Activated T-helper 17 cell treated with anti-CD3 and anti-CD28 coated beads, Interleukin-2, amount 50 U/mL, for 72 hours (primary cell): ENCODE measurements around the gene AS3MT. TPM values are rescaled to one million over a fixed set of nuclear protein-coding genes. Genes with fewer than 3 reads are reported as not detected.
"Not testable (repeated sequence)": the region's sequence is repeated elsewhere in the genome, so short reads cannot be mapped to it uniquely, and the experiment has no call there.

Source experiments
- ATAC-seq: fragments of 150-1000 bp; cut with Tn5 transposase; replicated peaks from 2 replicates; pipeline ENCODE4 v1.10.0; 2021; ENCODE audit warnings: mild to moderate bottlenecking, moderate library complexity
- H3K27ac Mint-ChIP-seq: one replicate; pipeline ENCODE4 v1.8.0; 2022; ENCODE audit warnings: mixed read lengths
- H3K27me3 Mint-ChIP-seq: one replicate; pipeline ENCODE4 v1.8.0; 2022; ENCODE audit warnings: mixed read lengths
- H3K36me3 Mint-ChIP-seq: one replicate; pipeline ENCODE4 v1.8.0; 2022; ENCODE audit warnings: low read depth, mild to moderate bottlenecking, mixed read lengths
- H3K4me1 Mint-ChIP-seq: one replicate; pipeline ENCODE4 v1.8.0; 2022; ENCODE audit warnings: mixed read lengths
- H3K4me3 Mint-ChIP-seq: one replicate; pipeline ENCODE4 v1.8.0; 2022; ENCODE audit warnings: mild to moderate bottlenecking, mixed read lengths
- H3K9me3 Mint-ChIP-seq: one replicate; pipeline ENCODE4 v1.8.0; 2022; ENCODE audit warnings: mixed read lengths
- total RNA-seq, 2 donors: library from RNA; stranded (reverse); gene quantifications; one replicate each; pipeline ENCODE4 v1.2.3, GENCODE V29; 2022

The AS3MT gene, protein sequence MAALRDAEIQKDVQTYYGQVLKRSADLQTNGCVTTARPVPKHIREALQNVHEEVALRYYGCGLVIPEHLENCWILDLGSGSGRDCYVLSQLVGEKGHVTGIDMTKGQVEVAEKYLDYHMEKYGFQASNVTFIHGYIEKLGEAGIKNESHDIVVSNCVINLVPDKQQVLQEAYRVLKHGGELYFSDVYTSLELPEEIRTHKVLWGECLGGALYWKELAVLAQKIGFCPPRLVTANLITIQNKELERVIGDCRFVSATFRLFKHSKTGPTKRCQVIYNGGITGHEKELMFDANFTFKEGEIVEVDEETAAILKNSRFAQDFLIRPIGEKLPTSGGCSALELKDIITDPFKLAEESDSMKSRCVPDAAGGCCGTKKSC
- total RNA-seq = 1 to 10 TPM in 1 of 2 donors, not detected in 1; 1.6 TPM

DNA sequence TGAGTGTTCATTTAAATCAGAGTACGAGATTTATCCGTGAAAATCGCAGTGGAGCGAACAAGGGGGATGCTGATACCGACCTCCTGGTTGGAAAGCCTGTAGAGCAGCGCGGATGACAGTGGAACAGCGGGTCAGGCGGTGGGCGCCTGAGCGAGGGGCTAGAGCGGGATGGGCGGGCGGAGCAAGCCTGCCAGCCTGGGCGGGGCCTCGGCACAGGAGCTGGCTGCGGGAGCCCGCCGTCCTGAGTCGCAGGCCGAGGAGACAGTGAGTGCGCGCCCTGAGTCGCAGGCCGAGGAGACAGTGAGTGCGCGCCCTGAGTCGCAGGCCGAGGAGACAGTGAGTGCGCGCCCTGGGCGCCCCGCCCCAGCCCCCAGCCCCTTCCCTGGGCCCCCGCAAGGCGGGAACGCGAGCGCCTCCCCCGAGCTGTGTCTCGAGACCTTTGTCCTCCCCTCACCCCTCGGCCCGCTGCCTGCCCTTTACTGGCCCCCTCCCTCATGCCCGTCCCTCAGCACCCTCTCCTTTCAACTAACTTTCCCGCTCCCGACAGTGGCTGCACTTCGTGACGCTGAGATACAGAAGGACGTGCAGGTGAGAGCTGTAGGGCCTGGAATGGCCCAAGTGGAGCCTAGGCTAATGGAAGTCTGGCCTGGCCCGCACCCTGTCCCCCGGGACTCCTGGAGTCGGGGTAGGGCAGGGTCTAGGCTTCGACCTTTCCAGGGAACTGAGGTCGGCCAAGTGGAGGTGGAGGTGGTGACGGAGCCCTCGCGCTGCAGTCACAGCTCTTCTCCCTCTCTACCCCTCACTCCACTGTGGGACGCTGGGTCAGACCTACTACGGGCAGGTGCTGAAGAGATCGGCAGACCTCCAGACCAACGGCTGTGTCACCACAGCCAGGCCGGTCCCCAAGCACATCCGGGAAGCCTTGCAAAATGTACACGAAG lies at the start of gene AS3MT:
Gene AS3MT, plus strand, starts transcription at position 213 of the 941 bp plus-strand sequence. Its CDS starts 123 bp downstream, at position 336.
- ATAC-seq = peak; percentile 64
- H3K27ac Mint-ChIP-seq = no peak within 1 kb of the TSS
- peaks cover 17% of the 10 kb centered on the region for H3K36me3 Mint-ChIP-seq
- H3K9me3 Mint-ChIP-seq = no peaks in the 10 kb centered on the region
- peak within 1 kb of the TSS; percentile 55 for H3K4me3 Mint-ChIP-seq
- peaks cover 10% of the 10 kb centered on the region for H3K27me3 Mint-ChIP-seq
- peaks cover 6% of the 10 kb centered on the region for H3K4me1 Mint-ChIP-seq

DNA sequence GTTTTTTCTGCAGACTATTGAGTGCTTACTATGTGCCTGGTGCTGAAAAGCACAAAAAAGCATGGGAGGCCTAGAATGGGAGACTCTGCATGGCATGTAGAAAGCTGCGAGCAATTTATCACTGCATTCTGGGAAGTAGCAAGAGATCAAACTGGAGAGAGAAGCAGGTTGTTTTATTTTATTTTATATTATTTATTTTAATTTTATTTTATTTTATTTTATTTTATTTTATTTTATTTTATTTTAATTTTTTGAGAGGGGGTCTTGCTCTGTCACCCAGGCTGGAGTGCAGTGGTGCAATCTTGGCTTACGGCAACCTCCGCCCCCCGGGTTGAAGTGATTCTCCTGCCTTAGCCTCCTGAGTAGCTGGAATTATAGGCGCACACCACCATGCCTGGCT lies 49.3 kb upstream of the AS3MT start:
- not testable (repeated sequence) for H3K4me1 Mint-ChIP-seq, ATAC-seq, H3K36me3 Mint-ChIP-seq, H3K9me3 Mint-ChIP-seq, H3K4me3 Mint-ChIP-seq, H3K27me3 Mint-ChIP-seq
- peak overlapping the region; percentile 24 for H3K27ac Mint-ChIP-seq

DNA sequence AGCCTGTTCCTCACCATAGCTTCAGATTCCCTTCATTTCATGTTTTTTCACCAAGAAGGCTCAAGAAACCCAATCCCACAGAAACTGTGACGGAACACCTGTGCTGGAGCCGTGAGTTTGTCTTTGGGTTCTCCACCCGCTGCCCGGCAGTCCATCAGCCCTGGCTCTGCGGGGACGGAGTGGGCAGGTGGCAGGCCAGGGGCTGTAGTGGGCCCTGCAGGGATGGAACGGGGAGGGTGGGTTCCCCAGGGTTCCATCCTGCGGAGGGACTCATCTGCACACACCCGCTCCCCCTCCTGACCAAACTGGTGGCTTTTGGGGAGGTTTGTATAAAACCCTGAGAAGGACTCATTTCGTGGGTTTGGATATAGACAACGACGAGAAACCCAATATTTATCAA lies 47.0 kb upstream of the AS3MT start:
- Mint-ChIP-seq H3K36me3 (no peaks in the 10 kb centered on the region), H3K27me3 (no peaks in the 10 kb centered on the region), H3K4me3 (no peak overlapping the region), H3K27ac (no peak overlapping the region), H3K4me1 (no peaks in the 10 kb centered on the region), H3K9me3 (no peaks in the 10 kb centered on the region)
- no peak for ATAC-seq

DNA sequence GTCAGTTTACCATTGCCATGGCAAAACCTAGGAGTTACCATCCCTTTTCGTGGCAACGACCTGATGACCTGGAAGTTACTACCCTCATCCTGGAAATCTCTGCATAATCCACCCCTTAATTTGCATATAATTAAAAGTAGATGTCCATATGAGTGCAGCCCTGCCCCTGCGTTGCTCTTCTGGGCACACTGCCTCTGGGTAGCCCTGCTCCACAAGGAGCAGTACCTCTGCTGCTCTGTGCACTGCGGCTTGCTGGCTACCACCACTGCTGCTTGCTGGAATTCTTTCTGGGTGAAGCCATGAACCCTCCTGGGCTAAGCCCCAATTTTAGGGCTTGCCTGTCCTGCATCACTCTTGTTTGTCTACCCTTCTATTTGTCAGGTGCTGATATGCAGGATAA lies 44.6 kb upstream of the AS3MT start:
- Mint-ChIP-seq H3K27me3 (no peaks in the 10 kb centered on the region), H3K9me3 (no peaks in the 10 kb centered on the region), H3K36me3 (no peaks in the 10 kb centered on the region), H3K27ac (no peak overlapping the region), H3K4me3 (no peak overlapping the region), H3K4me1 (no peaks in the 10 kb centered on the region)
- ATAC-seq = no peak

DNA sequence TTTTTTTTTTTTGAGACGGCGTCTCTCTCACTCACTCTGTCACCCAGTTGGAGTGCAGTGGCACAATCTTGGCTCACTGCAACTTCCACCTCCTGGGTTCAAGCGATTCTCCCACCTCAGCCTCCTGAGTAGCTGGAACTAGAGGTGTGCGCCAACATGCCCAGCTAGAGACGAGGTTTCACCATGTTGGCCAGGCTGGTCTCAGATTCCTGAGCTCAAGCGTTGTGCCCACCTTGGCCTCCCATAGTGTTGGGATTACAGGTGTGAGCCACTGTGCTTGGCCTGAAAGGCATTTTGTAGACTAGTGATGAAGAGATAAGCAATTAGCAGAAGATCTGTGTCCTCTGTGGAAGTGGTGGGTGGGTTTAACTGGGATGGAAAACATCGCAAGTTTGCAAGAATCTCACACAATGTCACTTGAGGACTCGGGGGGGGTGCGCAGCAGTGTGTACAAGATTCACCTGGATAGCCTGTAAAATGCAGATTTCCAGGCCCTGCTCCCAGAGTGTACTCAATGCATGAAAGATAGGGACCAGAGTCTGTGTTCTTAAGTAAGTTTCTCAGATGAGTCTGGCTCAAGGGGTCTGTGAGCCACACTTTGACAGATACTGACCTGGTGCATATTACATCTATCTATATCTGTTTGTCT lies 43.0 kb upstream of the AS3MT start:
- no peaks in the 10 kb centered on the region for H3K36me3 Mint-ChIP-seq
- no peaks in the 10 kb centered on the region for H3K9me3 Mint-ChIP-seq
- no peak overlapping the region for H3K27ac Mint-ChIP-seq
- H3K4me1 Mint-ChIP-seq = no peaks in the 10 kb centered on the region
- ATAC-seq = no peak
- no peaks in the 10 kb centered on the region for H3K27me3 Mint-ChIP-seq
- no peak overlapping the region for H3K4me3 Mint-ChIP-seq

DNA sequence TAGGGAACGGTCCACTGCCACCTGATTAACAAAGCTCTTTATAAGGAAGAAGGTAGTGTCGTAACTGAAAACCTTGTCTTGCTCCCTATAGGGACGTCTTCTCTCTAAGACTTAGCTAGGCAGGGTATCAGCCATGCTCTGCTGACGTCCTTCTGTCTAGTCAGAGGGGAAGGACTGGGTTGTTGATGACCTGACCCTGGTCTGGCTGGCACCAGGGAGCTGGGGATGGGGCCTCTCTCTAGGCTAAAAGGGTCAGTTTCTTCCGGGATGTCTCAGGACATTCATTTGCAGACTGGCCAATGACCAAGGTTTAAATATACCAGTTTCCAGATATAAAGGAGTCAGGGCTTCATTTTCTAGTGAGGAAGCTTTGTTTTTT lies 41.7 kb upstream of the AS3MT start:
- Mint-ChIP-seq H3K27ac (no peak overlapping the region), H3K36me3 (no peaks in the 10 kb centered on the region), H3K4me3 (no peak overlapping the region), H3K27me3 (no peaks in the 10 kb centered on the region), H3K9me3 (no peaks in the 10 kb centered on the region), H3K4me1 (no peaks in the 10 kb centered on the region)
- no peak for ATAC-seq

DNA sequence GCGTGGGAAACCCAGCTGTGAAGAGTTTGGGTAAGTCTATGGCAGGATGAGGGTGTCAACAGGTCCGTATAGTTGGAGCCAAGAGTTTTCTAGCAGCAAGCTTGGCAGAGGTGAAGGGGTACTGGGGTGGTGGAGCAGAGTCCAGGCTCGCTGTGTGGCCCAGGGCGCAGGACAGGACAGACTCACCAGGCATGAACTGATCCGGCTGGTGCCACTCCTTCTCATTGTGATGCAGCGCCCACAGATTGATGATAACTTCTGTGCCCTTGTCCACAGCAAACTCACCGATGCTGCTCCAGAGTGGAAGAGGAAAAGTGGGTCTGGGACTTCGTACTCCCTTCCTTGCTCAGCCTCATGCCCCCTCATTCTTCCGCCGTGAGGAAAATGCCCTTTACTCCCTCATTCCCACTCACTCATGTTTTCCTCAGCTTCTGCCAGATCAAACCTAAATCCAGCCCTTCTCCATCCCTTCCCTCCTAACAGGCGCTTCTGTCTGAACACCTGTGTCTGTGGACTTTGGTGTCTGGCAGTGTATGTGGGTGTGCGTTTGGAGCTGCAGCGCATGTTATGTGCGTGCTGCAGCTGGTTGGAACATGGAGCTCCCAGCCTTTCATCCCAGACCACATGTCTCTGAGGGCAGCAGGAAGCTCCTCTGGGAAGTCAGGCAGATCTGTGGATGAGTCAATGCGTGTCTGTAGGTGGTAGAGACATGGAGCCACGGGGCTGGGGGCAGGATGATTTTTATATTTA lies 37.8 kb upstream of the AS3MT start:
- Mint-ChIP-seq H3K27me3 (no peaks in the 10 kb centered on the region), H3K36me3 (no peaks in the 10 kb centered on the region), H3K27ac (no peak overlapping the region), H3K4me1 (no peaks in the 10 kb centered on the region), H3K4me3 (no peak overlapping the region), H3K9me3 (no peaks in the 10 kb centered on the region)
- no peak for ATAC-seq

DNA sequence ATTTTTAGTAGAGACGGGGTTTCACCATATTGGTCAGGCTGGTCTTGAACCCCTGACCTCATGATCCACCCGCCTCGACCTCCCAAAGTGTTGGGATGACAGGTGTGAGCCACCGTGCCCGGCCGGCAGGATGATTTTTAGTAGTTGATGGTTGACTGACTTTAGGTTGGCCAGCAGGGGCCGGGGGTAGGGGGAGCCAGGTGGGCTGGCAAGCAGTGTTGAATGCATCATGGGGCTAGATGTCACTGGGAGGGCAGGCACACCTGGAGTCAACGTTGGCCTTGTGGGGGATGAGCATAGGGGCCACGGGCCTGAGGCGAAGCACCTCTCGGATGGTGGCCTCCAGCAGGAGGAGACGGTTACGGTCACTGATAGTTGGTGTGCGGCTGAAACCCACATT lies 37.0 kb upstream of the AS3MT start:
- Mint-ChIP-seq H3K4me1 (no peaks in the 10 kb centered on the region), H3K27ac (no peak overlapping the region), H3K9me3 (no peaks in the 10 kb centered on the region), H3K27me3 (no peaks in the 10 kb centered on the region), H3K36me3 (no peaks in the 10 kb centered on the region), H3K4me3 (no peak overlapping the region)
- ATAC-seq = no peak

DNA sequence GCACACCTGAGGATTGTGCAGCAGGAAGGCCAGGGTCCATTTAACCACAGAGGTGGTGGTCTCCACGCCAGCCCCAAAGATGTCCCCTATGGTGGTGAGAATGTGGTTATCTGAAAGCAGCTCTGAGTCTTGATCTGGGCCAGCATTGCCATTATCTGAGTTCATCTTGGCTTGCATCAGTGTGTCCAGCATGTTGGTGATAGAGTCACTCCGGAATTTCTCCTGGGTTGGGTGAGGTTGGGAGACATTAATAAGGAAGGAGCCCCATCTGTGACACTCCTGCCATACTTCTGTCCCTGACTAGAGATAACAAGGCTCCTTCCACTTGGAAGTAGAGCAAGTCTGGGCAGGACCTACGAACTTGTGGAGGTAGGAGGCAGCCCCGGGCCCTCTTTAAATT lies 36.3 kb upstream of the AS3MT start:
- H3K4me1 Mint-ChIP-seq = no peaks in the 10 kb centered on the region
- no peaks in the 10 kb centered on the region for H3K36me3 Mint-ChIP-seq
- H3K4me3 Mint-ChIP-seq = no peak overlapping the region
- no peak overlapping the region for H3K27ac Mint-ChIP-seq
- no peaks in the 10 kb centered on the region for H3K9me3 Mint-ChIP-seq
- ATAC-seq = no peak
- H3K27me3 Mint-ChIP-seq = no peaks in the 10 kb centered on the region

DNA sequence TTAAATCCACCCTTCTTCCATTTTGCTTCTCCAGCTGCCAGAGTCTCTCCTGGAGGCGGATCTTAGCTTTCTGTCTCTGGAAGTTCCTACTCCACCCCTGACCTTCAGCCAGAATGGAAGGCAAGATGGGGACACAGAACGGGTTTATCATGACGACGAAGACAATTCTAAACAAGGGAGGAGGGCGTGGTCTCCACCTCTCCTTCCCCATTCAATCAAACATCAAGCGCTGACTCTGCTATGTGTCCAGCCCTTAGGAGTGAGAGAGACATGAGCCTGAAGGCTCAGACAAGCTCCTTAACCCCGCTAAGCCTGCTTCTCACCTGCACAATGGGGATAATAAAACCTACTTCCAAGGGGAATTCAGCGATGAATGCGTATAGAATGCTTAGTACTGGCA lies 35.1 kb upstream of the AS3MT start:
- H3K9me3 Mint-ChIP-seq = no peaks in the 10 kb centered on the region
- no peak for ATAC-seq
- no peaks in the 10 kb centered on the region for H3K4me1 Mint-ChIP-seq
- no peak overlapping the region for H3K4me3 Mint-ChIP-seq
- no peaks in the 10 kb centered on the region for H3K36me3 Mint-ChIP-seq
- H3K27me3 Mint-ChIP-seq = peaks cover 5% of the 10 kb centered on the region
- H3K27ac Mint-ChIP-seq = no peak overlapping the region

DNA sequence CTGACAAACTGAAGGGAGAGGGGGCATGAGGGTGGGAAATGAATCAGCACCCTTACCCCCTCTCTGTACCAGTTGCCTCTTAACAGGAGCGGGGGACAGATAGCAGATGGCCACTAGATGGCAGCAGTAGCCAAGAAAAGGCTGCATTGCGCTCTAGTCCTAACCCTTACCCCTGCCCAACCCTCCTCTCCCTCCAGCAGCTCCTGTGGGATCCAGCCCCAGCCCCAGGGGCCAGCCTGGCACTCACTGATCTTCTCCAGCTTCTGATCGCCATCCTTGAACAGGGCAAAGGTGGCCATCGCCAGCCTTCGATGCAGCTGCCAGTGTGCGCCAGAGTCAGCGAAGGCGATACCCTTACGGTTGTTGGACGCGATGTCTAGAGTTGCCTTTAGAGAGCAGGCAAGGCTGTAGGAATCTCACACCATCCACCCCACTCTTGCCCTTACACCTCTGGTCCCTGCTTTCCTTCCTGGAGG lies 34.2 kb upstream of the AS3MT start:
- Mint-ChIP-seq H3K4me1 (no peaks in the 10 kb centered on the region), H3K27me3 (peaks cover 7% of the 10 kb centered on the region), H3K27ac (no peak overlapping the region), H3K36me3 (no peaks in the 10 kb centered on the region), H3K9me3 (no peaks in the 10 kb centered on the region), H3K4me3 (no peak overlapping the region)
- ATAC-seq = peak; percentile 99

DNA sequence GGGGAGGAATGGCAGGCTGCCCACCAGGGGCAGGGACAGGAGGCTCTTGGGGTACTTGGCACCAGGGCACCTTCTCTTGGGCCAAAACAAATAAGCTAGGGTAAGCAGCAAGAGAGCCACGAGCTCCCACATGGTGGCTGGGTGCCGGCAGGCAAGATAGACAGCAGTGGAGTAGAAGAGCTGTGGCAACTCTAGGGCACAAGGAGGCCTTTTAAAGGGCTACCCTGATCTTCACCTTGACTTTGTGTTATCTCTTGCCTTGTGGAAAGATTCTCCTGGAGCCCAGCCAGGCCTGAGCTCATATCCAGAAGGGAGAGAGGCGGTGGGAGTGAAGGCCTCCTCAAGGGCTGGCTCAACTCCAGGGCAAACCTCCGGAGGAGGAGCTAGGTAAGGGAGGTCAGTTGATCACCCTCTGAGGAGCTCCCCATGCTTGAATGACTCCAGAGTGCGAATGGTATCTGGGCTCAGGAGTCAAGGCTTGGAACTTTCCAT lies 32.0 kb upstream of the AS3MT start, which contains the start of gene CYP17A1:
Gene CYP17A1, minus strand, starts transcription at position 184 of the 492 bp plus-strand sequence. Its CDS starts 52 bp downstream, at position 132.
- no peak within 1 kb of the TSS for H3K4me3 Mint-ChIP-seq
- H3K36me3 Mint-ChIP-seq = no peaks in the 10 kb centered on the region
- no peaks in the 10 kb centered on the region for H3K9me3 Mint-ChIP-seq
- H3K4me1 Mint-ChIP-seq = no peaks in the 10 kb centered on the region
- ATAC-seq = no peak
- no peak within 1 kb of the TSS for H3K27ac Mint-ChIP-seq
- peaks cover 14% of the 10 kb centered on the region for H3K27me3 Mint-ChIP-seq

DNA sequence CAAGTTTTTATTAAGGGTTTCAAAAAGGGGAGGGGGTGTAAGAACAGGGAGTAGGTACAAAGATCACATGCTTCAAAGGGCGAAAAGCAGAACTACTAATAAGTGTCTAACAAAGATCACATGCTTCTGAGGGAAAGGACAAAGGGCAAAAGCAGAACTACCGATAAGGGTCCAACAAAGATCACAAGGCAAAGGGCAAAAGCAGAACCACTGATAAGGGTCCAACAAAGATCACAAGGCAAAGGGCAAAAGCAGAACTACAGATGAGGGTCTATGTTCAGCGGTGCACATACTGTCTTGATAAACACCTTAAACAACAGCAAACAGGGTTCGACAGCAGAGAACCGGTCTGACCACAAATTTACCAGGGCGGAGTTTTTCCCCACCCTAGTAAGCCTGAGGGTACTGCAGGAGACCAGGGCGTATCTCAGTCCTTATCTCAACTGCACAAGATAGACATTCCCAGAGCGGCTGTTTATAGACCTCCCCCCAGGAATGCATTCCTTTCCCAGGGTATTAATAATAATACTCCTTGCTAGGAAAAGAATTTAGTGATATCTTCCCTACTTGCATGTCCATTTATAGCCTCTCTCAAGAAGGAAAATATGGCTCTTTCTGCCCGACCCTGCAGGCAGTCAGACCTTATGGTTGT lies 30.9 kb upstream of the AS3MT start:
- H3K4me1 Mint-ChIP-seq, H3K4me3 Mint-ChIP-seq, ATAC-seq, H3K9me3 Mint-ChIP-seq, H3K36me3 Mint-ChIP-seq, H3K27ac Mint-ChIP-seq: not testable (repeated sequence)
- H3K27me3 Mint-ChIP-seq = peaks cover 22% of the 10 kb centered on the region
